ENCODE results near the gene EPHB2.
A peak's percentile ranks its signal among the peaks of the same experiment; 100 is the strongest.
"Not testable (repeated sequence)": the region's sequence is repeated elsewhere in the genome, so short reads cannot be mapped to it uniquely, and the experiment has no call there.

EPHB2 gene

GRCh38 chr1:22691031-22691753 lies 19.4 kb upstream of the EPHB2 start:
- DNase-seq (ENCODE audit: low spot score) = no peak

GRCh38 chr1:22694172-22694571 lies 16.5 kb upstream of the EPHB2 start:
- DNase-seq (ENCODE audit: low spot score) = no peak

DNA sequence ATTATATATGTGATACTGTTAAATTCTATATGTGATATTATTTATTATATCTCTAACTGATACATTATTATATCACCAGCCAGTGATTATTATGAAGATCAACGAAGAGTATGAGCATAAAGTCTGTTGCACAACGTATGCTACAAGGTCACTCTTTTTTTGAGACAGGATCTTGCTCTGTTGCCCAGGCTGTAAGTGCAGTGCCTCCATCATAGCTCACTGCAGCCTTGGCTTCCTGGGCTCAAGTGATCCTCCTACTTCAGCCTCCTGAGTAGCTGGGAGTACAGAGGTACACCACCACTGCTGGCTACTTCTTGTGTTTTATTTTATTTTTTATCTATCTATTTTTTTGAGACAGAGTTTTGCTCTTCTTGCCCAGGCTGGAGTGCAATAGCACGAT lies 14.0 kb upstream of the EPHB2 start:
- DNase-seq (ENCODE audit: low spot score) = no peak

GRCh38 chr1:22697980-22698379 lies 12.7 kb upstream of the EPHB2 start:
- DNase-seq (ENCODE audit: low spot score) = no peak

- no peak for DNase-seq (ENCODE audit: low spot score)
Measured at GRCh38 chr1:22699681-22700520, 10.7 kb upstream of the EPHB2 start.

- no peak for DNase-seq (ENCODE audit: low spot score)
Measured at GRCh38 chr1:22702296-22703085, 8.1 kb upstream of the EPHB2 start.

- DNase-seq (ENCODE audit: low spot score) = peak; percentile 74
Measured at GRCh38 chr1:22704440-22705067, 6.1 kb upstream of the EPHB2 start.

- no peak for DNase-seq (ENCODE audit: low spot score)
Measured at GRCh38 chr1:22705586-22705985, 5.1 kb upstream of the EPHB2 start.

- not testable (repeated sequence) for DNase-seq (ENCODE audit: low spot score)
Measured at GRCh38 chr1:22706100-22706499, 4.5 kb upstream of the EPHB2 start.

DNA sequence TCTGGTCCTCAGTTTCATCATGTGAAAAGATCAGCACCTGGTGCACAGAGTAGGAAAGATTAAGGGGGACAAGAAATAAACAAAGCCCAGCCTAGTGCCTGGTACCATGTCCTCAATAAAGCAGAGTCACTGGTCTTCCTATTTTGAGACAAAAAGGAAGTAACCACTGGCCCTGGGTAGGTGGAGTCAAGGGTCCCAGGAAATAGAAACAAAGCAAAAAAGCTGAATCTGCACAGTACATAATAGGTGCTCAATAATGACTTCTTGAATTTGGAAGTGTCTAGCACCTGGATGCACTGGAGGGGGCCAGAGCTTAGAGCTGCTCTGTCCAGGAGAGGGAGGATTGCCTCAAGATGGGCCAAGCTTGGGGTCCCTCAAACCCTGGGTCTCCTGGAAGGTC lies 1.9 kb upstream of the EPHB2 start:
- no peak for DNase-seq (ENCODE audit: low spot score)

- no peak for DNase-seq (ENCODE audit: low spot score)
Measured at GRCh38 chr1:22709227-22709626, 1.4 kb upstream of the EPHB2 start.

DNA sequence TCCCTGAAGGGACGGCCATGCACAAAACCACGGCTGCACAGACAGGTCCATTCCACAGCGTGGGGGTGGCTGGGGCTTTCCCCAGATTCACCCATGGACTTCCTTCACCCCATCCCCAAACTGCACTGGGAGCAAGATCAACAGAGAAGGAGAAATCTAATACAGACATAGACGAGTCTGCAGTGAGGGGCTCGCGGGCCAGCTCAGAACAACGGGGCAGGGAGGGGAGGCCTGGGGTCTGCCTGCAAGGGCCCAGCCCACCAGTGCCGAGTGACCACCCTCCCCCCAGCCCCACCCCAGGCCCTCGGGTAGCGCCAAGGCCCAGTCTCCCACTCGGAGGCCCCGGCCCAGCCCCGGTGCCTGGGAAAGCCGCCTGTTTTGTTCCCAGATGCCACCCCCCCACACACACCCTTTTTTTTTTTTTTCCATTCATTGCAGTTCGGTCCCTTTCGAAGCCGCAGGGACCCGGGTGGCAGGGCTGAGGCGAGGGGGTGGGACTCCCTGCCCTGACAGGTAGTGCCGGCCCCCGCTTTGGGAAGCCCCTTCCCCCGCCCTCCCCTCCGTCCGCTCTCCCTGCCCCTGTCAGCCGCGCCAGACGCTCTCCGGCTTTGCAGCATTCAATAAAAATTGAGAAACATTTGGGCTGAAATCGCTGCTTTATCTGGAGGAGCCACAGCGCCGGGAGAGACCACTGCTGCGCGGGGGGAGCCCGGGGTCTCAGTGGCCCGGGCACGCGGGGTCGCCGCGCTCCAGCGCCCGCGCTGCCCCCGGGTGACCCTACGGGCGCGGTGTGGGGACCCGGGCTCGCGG lies 543 bp upstream of the EPHB2 start:
- peak; percentile 63 for DNase-seq (ENCODE audit: low spot score)

GRCh38 chr1:22711071-22711470 lies 432 bp downstream of the EPHB2 start:
- DNase-seq (ENCODE audit: low spot score) = no peak

DNA sequence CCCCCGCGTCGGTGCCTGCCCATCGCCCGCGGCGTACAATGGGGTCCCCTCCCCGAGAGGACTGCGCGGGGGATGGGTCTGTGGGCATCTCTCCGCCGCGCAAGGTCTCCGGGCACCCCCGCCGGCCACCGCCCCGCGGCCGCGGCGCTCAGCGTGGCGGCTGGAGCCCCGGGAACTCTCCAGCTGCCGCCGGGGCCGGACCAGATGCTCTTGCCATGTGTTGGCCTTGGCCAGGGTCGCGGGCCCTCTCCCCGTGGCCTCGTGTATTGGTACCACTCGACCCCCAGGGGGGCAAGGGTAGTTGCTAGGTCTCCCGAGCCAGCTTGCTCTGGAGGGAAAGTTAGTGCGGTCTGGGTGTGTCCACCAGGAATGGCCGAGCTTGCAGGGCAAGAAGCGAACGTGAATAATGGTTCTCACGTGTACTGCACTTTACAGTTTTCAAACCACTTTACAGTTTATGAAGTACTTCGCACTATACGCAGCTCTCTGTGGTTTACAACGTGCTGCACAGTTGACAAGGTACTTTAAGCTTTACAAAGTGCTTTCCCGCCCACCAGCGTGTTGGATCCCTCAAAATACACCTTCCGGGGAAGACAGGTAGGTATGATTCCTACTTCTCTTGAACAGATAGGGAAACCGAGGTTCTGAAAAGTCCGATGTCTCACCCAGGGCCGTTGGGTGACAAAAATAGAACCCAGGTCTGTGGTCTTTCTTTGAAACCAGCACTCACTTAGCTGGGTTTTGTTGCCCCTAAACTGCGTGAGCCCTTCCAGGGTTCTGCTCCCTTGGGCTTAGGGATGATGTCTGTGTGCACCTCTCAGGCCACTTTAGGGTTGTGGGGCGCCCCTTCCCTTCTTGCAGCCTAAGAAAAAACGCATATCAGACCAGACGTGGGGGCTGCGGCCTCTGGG lies 1.2 kb downstream of the EPHB2 start:
- DNase-seq (ENCODE audit: low spot score) = no peak

- no peak for DNase-seq (ENCODE audit: low spot score)
Measured at GRCh38 chr1:22712502-22713271, 2.0 kb downstream of the EPHB2 start.

DNA sequence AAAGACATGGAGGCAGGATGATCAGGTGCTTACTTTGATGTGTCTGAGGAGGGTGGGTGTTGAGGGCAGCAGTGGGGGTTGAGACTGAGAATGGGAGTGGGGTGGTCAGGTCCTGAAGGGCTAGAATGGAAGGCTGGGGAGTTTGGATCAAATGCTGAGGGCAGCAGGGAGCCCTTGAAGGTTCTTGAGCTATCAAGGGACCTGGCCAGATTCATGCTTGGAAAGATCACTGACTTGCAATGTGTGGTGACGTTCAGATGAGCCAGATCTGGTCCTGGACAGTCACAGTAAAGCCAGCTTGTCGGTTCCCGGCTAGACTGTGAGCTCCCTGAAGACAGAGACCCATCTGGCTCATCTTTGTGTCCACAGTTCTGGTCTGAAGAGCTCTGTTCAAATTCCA lies 3.8 kb downstream of the EPHB2 start:
- no peak for DNase-seq (ENCODE audit: low spot score)

- no peak for DNase-seq (ENCODE audit: low spot score)
Measured at GRCh38 chr1:22717037-22717760, 6.6 kb downstream of the EPHB2 start.

- no peak for DNase-seq (ENCODE audit: low spot score)
Measured at GRCh38 chr1:22721122-22721873, 10.7 kb downstream of the EPHB2 start.

All from HuH-7.5 (cell line).